ENCODE measurements around the gene LTB4R2.

Gene LTB4R2

GRCh38 chr14:24290746-24291145 is 19.2 kb upstream of the LTB4R2 start:
- no peak for TF ChIP-seq CTCF (conservative IDR thresholded peaks at IDR 0.05; ENCODE audit: control insufficient read depth, insufficient read depth, low read depth, low read length)
- no peak overlapping the region for H3K4me3 ChIP-seq (ENCODE audit: control insufficient read depth, low read depth, low read length)
- no peak for DNase-seq (ENCODE audit: low read depth)

- no peak overlapping the region for H3K4me3 ChIP-seq (ENCODE audit: control insufficient read depth, low read depth, low read length)
- no peak for TF ChIP-seq CTCF (conservative IDR thresholded peaks at IDR 0.05; ENCODE audit: control insufficient read depth, insufficient read depth, low read depth, low read length)
- no peak for DNase-seq (ENCODE audit: low read depth)
These were observed 18.4 kb upstream of the LTB4R2 start for GRCh38 chr14:24291446-24292117.

GRCh38 chr14:24292118-24292807 is 17.7 kb upstream of the LTB4R2 start:
- no peak for DNase-seq (ENCODE audit: low read depth)
- H3K4me3 ChIP-seq (ENCODE audit: control insufficient read depth, low read depth, low read length) = no peak overlapping the region
- no peak for TF ChIP-seq CTCF (conservative IDR thresholded peaks at IDR 0.05; ENCODE audit: control insufficient read depth, insufficient read depth, low read depth, low read length)

GRCh38 chr14:24293525-24293924 is 16.4 kb upstream of the LTB4R2 start:
- no peak for DNase-seq (ENCODE audit: low read depth)
- no peak overlapping the region for H3K4me3 ChIP-seq (ENCODE audit: control insufficient read depth, low read depth, low read length)
- no peak for TF ChIP-seq CTCF (conservative IDR thresholded peaks at IDR 0.05; ENCODE audit: control insufficient read depth, insufficient read depth, low read depth, low read length)

- TF ChIP-seq CTCF (conservative IDR thresholded peaks at IDR 0.05; ENCODE audit: control insufficient read depth, insufficient read depth, low read depth, low read length) = peak; percentile 82
- H3K4me3 ChIP-seq (ENCODE audit: control insufficient read depth, low read depth, low read length) = no peak overlapping the region
- DNase-seq (ENCODE audit: low read depth) = peak; percentile 96
These were observed 13.4 kb upstream of the LTB4R2 start for GRCh38 chr14:24296341-24297157.

- peak; percentile 38 for TF ChIP-seq CTCF (conservative IDR thresholded peaks at IDR 0.05; ENCODE audit: control insufficient read depth, insufficient read depth, low read depth, low read length)
- H3K4me3 ChIP-seq (ENCODE audit: control insufficient read depth, low read depth, low read length) = no peak overlapping the region
- peak; percentile 20 for DNase-seq (ENCODE audit: low read depth)
These were observed 12.6 kb upstream of the LTB4R2 start for GRCh38 chr14:24297190-24297964.

All from fibroblast of mammary gland (primary cell).